A549 (cell line): ENCODE results near the gene GNA15. TPM values are rescaled to one million over a fixed set of nuclear protein-coding genes. Genes with fewer than 3 reads are reported as not detected.

Experiments
- ATAC-seq, 2 experiments: fragments of 200-7000 bp in 1 of 2; fragments of >200 bp in 1 of 2; cut with Nextera tagmentation in 1 of 2; cut with Tn5 transposase in 1 of 2; 3 replicates each; pipeline versions ENCODE4 v1.8.0 to v1.9.1; 2018 to 2020; ENCODE audit warnings: mild to moderate bottlenecking in 1 of 2, moderate library complexity in 1 of 2
- CTCF ChIA-PET: fragments of 300-600 bp; sonication (Branson Sonifier 250); formaldehyde crosslinking; extraction: SDS; loops from one replicate; lab custom pipeline; 2021; ENCODE audit warnings: antibody characterized with exemption, inconsistent platforms; lab: Yijun Ruan, JAX
- POLR2A ChIA-PET: fragments of 350-600 bp; formaldehyde crosslinking; extraction: SDS; loops from one replicate; lab custom pipeline; 2021; ENCODE audit warnings: antibody characterized with exemption, inconsistent platforms; lab: Yijun Ruan, JAX
- DNase-seq, 2 experiments: peaks; one replicate each; pipeline versions ENCODE4 v3.0.0 to v3.0.0-alpha.2; 2011 to 2016; ENCODE audit warnings: low read depth in 1 of 2, low spot score in 1 of 2
- FAIRE-seq: peaks from 2 replicates; lab custom pipeline; 2011; peaks lifted over from hg19 to GRCh38; lab: Jason Lieb, UNC
- H3K27ac ChIP-seq, 2 experiments: fragments of >200 bp; sonication (Bioruptor Twin); formaldehyde crosslinking; 3 replicates each; pipeline ENCODE4 v1.5.1; 2016 to 2017
- H3K4me1 ChIP-seq: fragments of >200 bp; sonication (Bioruptor Twin); formaldehyde crosslinking; 3 replicates; pipeline ENCODE4 v1.6.1; 2016
- H3K4me2 ChIP-seq: fragments of >200 bp; sonication (Bioruptor Twin); formaldehyde crosslinking; 3 replicates; pipeline ENCODE4 v1.6.1; 2016
- H3K4me3 ChIP-seq: fragments of >200 bp; sonication (Bioruptor Twin); formaldehyde crosslinking; 3 replicates; pipeline ENCODE4 v1.5.1; 2016
- H3K9me3 ChIP-seq: fragments of >200 bp; sonication (Bioruptor Twin); formaldehyde crosslinking; 3 replicates; pipeline ENCODE4 v1.6.1; 2016
- BCL3 ChIP-seq: fragments of >200 bp; sonication (Bioruptor Twin); formaldehyde crosslinking; IDR thresholded peaks from 3 replicates; pipeline ENCODE4 v1.6.1; 2016
- BHLHE40 ChIP-seq: IDR thresholded peaks from 2 replicates; pipeline ENCODE4 v1.6.1; 2012; ENCODE audit warnings: low read depth, low read length, inconsistent platforms
- CBX2 ChIP-seq: fragments of 200-600 bp; sonication (generic); IDR thresholded peaks from 2 replicates; pipeline ENCODE4 v1.6.1; 2016; ENCODE audit warnings: low read depth, mild to moderate bottlenecking, borderline replicate concordance
- CBX8 ChIP-seq: fragments of 200-600 bp; sonication (generic); IDR thresholded peaks from 2 replicates; pipeline ENCODE4 v1.6.1; 2016
- CHD4 ChIP-seq: fragments of 200-600 bp; sonication (generic); IDR thresholded peaks from 2 replicates; pipeline ENCODE4 v1.6.1; 2016; ENCODE audit warnings: antibody characterized with exemption, mild to moderate bottlenecking, borderline replicate concordance
- CTCF ChIP-seq: fragments of >200 bp; sonication (Bioruptor Twin); formaldehyde crosslinking; IDR thresholded peaks from 3 replicates; pipeline ENCODE4 v1.5.1; 2016
- EHF ChIP-seq: fragments of 250-450 bp; sonication (Bioruptor Pico); IDR thresholded peaks from 2 replicates; pipeline ENCODE4 v1.5.0; 2020; ENCODE audit warnings: mild to moderate bottlenecking
- EHMT2 ChIP-seq: fragments of 200-600 bp; sonication (generic); IDR thresholded peaks from 2 replicates; pipeline ENCODE4 v1.6.1; 2016; ENCODE audit warnings: antibody characterized with exemption, low read depth, mild to moderate bottlenecking, moderate library complexity
- FOSL2 ChIP-seq, 2 experiments: fragments of 450-650 bp in 1 of 2; fragments of >200 bp in 1 of 2; sonication (Bioruptor Twin) in 1 of 2; formaldehyde crosslinking; IDR thresholded peaks; 2 replicates each; pipeline versions ENCODE4 v1.5.0 to v1.6.1; 2016 to 2020; ENCODE audit warnings: mild to moderate bottlenecking in 1 of 2, moderate library complexity in 1 of 2
- FOXS1 ChIP-seq: fragments of 250-450 bp; sonication (Bioruptor Pico); IDR thresholded peaks from 2 replicates; pipeline ENCODE4 v1.5.0; 2020; ENCODE audit warnings: mild to moderate bottlenecking, moderate library complexity
- HES2 ChIP-seq: fragments of >200 bp; sonication (Bioruptor Twin); formaldehyde crosslinking; IDR thresholded peaks from 2 replicates; pipeline ENCODE4 v1.6.1; 2016
- HEYL ChIP-seq: fragments of 250-450 bp; sonication (Bioruptor Pico); IDR thresholded peaks from 2 replicates; pipeline ENCODE4 v1.8.0; 2021; ENCODE audit warnings: mild to moderate bottlenecking, moderate library complexity
- HOXA7 ChIP-seq: fragments of 250-450 bp; sonication (Bioruptor Pico); IDR thresholded peaks from 2 replicates; pipeline ENCODE4 v1.5.0; 2020; ENCODE audit warnings: mild to moderate bottlenecking, moderate library complexity
- JUN ChIP-seq, 2 experiments: fragments of >200 bp; sonication (Bioruptor Twin); formaldehyde crosslinking; IDR thresholded peaks; 2 replicates in 1 of 2; 3 replicates in 1 of 2; pipeline ENCODE4 v1.6.1; 2016 to 2017
- JUNB ChIP-seq: fragments of >200 bp; sonication (Bioruptor Twin); formaldehyde crosslinking; IDR thresholded peaks from 2 replicates; pipeline ENCODE4 v1.6.1; 2016
- MAZ ChIP-seq: fragments of 150-350 bp; IDR thresholded peaks from 2 replicates; pipeline ENCODE4 v1.6.1; 2014; ENCODE audit warnings: antibody characterized with exemption, low read depth, low read length, borderline replicate concordance
- NPAS2 ChIP-seq: fragments of 250-450 bp; sonication (Bioruptor Pico); IDR thresholded peaks from 2 replicates; pipeline ENCODE4 v1.8.0; 2022; ENCODE audit warnings: mild to moderate bottlenecking, moderate library complexity, borderline replicate concordance
- NR3C1 ChIP-seq: fragments of >200 bp; sonication (Bioruptor Twin); formaldehyde crosslinking; IDR thresholded peaks from 3 replicates; pipeline ENCODE4 v1.6.1; 2017
- PBX3 ChIP-seq: IDR thresholded peaks from 2 replicates; pipeline ENCODE4 v1.6.1; 2012
- POLR2A ChIP-seq: IDR thresholded peaks from 2 replicates; pipeline ENCODE4 v1.6.1; 2012; ENCODE audit warnings: mild to moderate bottlenecking, low read length
- RARB ChIP-seq: fragments of 250-450 bp; sonication (Bioruptor Pico); IDR thresholded peaks from 2 replicates; pipeline ENCODE4 v1.8.0; 2021; ENCODE audit warnings: mild to moderate bottlenecking, moderate library complexity
- SMC3 ChIP-seq: fragments of >200 bp; sonication (Bioruptor Twin); formaldehyde crosslinking; IDR thresholded peaks from 3 replicates; pipeline ENCODE4 v1.6.1; 2018; ENCODE audit warnings: inconsistent platforms
- TFCP2L1 ChIP-seq: fragments of 250-450 bp; sonication (Bioruptor Pico); IDR thresholded peaks from 2 replicates; pipeline ENCODE4 v1.5.0; 2021; ENCODE audit warnings: mild to moderate bottlenecking
- ZNF302 ChIP-seq: fragments of 250-450 bp; sonication (Bioruptor Pico); IDR thresholded peaks from 2 replicates; pipeline ENCODE4 v1.9.0; 2021; ENCODE audit warnings: inconsistent platforms, mild to moderate bottlenecking, moderate library complexity
- ZSCAN20 ChIP-seq: fragments of 250-450 bp; sonication (Bioruptor Pico); IDR thresholded peaks from 2 replicates; pipeline ENCODE4 v1.8.0; 2022; ENCODE audit warnings: mild to moderate bottlenecking, moderate library complexity
- whole genome bisulfite sequencing: methylation state at CpG from one replicate; pipeline ENCODE4 v1.1.6; 2017; ENCODE audit errors: missing lambda C conversion rate; 5-methylcytosine and 5-hydroxymethylcytosine counted together
- polyA plus RNA-seq, 4 experiments: library from polyadenylated mRNA; depleted of rRNA in 3 of 4; stranded (reverse); fragments of >200 nt; fragmentation: RNase III in 1 of 4; extraction: RNeasy Plus Mini Kit Qiagen cat#74134 plus additional on column Dnase treatment in 1 of 4; gene quantifications; 2 replicates in 3 of 4; 3 replicates in 1 of 4; pipeline ENCODE4 v1.2.3, GENCODE V29; 2011 to 2017

Gene GNA15
- polyA plus RNA-seq, 2 of the 4 experiments (the other 2 are of a cell fraction) = 0.06 TPM; not detected in 1

- peaks cover 3% of the 10 kb centered on the region; the same call in 2 of the 3 replicates for H3K4me1 ChIP-seq
These were observed 56.9 kb downstream of the GNA15 start for GRCh38 chr19:3192684-3193083.

GRCh38 chr19:3193256-3194105 lies 57.6 kb downstream of the GNA15 start:
- H3K4me1 ChIP-seq = no peaks in the 10 kb centered on the region
- WGBS = 87% methylated on average over 30 of the region's 40 CpGs
- no peak overlapping the region for H3K4me2 ChIP-seq
- H3K9me3 ChIP-seq = no peaks in the 10 kb centered on the region
- ChIA-PET CTCF (interaction anchor here (0.6 to 1.0 kb wide), 2 partner anchors 29 to 1838 kb away, joined by 3 read pairs; no protein-coding TSS in a partner anchor), POLR2A (no interaction called here)
- TF ChIP-seq MAZ (no peak), HOXA7 (CRISPR knock-in tag) (no peak), ZSCAN20 (no peak), CBX8 (no peak), FOXS1 (CRISPR knock-in tag) (no peak), BHLHE40 (no peak), CHD4 (no peak), EHF (CRISPR knock-in tag) (no peak), FOSL2 (IDR thresholded peaks at IDR 0.05) (no peak), FOSL2 (CRISPR knock-in tag; IDR thresholded peaks at IDR 0.05) (no peak), CBX2 (no peak)
- H3K4me3 ChIP-seq = no peak overlapping the region
- FAIRE-seq (no peak), ATAC-seq (0 out of 6 replicates have a peak, but pooled peaks of 1 of the 2 experiments have one; percentile 26), DNase-seq (no peak)
- no peak overlapping the region for H3K27ac ChIP-seq

More at GRCh38 chr19:3192684-3193083, 56.9 kb downstream of the GNA15 start:
- FAIRE-seq = no peak
- POLR2A ChIA-PET = no interaction called here
- no peak for DNase-seq
- Histone ChIP-seq H3K4me3 (no peak overlapping the region), H3K4me2 (no peak overlapping the region), H3K9me3 (no peaks in the 10 kb centered on the region), H3K27ac (no peak overlapping the region)
- 87% methylated on average over 5 of the region's 14 CpGs for WGBS
- ATAC-seq = no peak
- CTCF ChIA-PET = interaction anchor here (1.5 kb wide), 1 partner anchor 63 kb away, joined by 3 read pairs; no protein-coding TSS in a partner anchor
- TF ChIP-seq NPAS2 = no peak
- TF ChIP-seq NR3C1 = no peak
- no peak for TF ChIP-seq PBX3
- no peak for TF ChIP-seq JUNB
- no peak for TF ChIP-seq SMC3
- no peak for TF ChIP-seq TFCP2L1 (CRISPR knock-in tag)
- TF ChIP-seq BCL3 = no peak
- TF ChIP-seq EHMT2 = no peak
- TF ChIP-seq CBX8 = no peak
- no peak for TF ChIP-seq FOSL2 (IDR thresholded peaks at IDR 0.05)
- no peak for TF ChIP-seq FOSL2 (CRISPR knock-in tag; IDR thresholded peaks at IDR 0.05)
- no peak for TF ChIP-seq ZNF302
- no peak for TF ChIP-seq HES2
- no peak for TF ChIP-seq HEYL
- no peak for TF ChIP-seq POLR2A
- TF ChIP-seq RARB = no peak
- TF ChIP-seq CTCF = no peak
- TF ChIP-seq JUN (IDR thresholded peaks at IDR 0.05) = no peak
